Measurements from ENCODE around the gene KCNMA1.

The KCNMA1 gene

GRCh38 chr10:77605466-77605865 is 32.1 kb downstream of the KCNMA1 start:
- Histone ChIP-seq H3K9ac (ENCODE audit: low read depth in 1 of 2, low read length in 2 of 2) (no peak overlapping the region), H3K9me3 (ENCODE audit: control insufficient read depth in 2 of 2, low read length in 2 of 2) (no peaks in the 10 kb centered on the region), H3K4me3 (ENCODE audit: low read length in 2 of 2) (no peak overlapping the region), H3K27ac (ENCODE audit: low read depth in 2 of 2, low read length in 2 of 2) (peak overlapping the region; percentile 25 to 35), H3K4me1 (ENCODE audit: control insufficient read depth in 2 of 2, insufficient read depth in 2 of 2, low read length in 2 of 2) (peaks cover 25 to 44% of the 10 kb centered on the region in 2 donors), H3K36me3 (ENCODE audit: control insufficient read depth in 2 of 2, insufficient read depth in 2 of 2, low read length in 2 of 2) (no peaks in the 10 kb centered on the region), H3K27me3 (ENCODE audit: control insufficient read depth in 2 of 2, insufficient read depth in 2 of 2, low read length in 2 of 2) (no peaks in the 10 kb centered on the region)

DNA sequence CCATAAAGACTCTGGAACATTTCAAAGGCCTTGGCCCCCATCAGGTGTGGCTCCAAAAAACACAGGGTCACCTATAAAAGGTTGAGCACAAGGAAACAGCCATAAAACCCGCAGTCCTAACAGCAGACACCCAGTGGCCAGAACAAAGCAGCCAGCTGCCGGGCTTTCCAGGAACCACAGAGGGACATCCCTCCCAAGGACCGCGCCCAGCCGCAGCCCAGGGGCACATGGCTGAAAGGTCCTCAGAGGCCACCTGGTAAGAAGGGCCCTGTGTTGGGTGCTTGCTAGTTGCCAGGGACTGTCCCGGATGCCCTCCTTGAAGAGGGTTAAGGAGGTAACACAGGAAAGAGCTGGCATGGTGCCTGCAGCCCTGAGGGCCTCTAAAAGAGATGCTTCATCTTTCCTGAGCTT is 32.7 kb downstream of the KCNMA1 start:
- peaks cover 25 to 44% of the 10 kb centered on the region in 2 donors for H3K4me1 ChIP-seq (ENCODE audit: control insufficient read depth in 2 of 2, insufficient read depth in 2 of 2, low read length in 2 of 2)
- H3K27ac ChIP-seq (ENCODE audit: low read depth in 2 of 2, low read length in 2 of 2): peak overlapping the region; percentile 35 to 78
- no peaks in the 10 kb centered on the region for H3K36me3 ChIP-seq (ENCODE audit: control insufficient read depth in 2 of 2, insufficient read depth in 2 of 2, low read length in 2 of 2)
- H3K9ac ChIP-seq (ENCODE audit: low read depth in 1 of 2, low read length in 2 of 2): no peak overlapping the region
- H3K27me3 ChIP-seq (ENCODE audit: control insufficient read depth in 2 of 2, insufficient read depth in 2 of 2, low read length in 2 of 2): no peaks in the 10 kb centered on the region
- no peaks in the 10 kb centered on the region for H3K9me3 ChIP-seq (ENCODE audit: control insufficient read depth in 2 of 2, low read length in 2 of 2)
- H3K4me3 ChIP-seq (ENCODE audit: low read length in 2 of 2): no peak overlapping the region

DNA sequence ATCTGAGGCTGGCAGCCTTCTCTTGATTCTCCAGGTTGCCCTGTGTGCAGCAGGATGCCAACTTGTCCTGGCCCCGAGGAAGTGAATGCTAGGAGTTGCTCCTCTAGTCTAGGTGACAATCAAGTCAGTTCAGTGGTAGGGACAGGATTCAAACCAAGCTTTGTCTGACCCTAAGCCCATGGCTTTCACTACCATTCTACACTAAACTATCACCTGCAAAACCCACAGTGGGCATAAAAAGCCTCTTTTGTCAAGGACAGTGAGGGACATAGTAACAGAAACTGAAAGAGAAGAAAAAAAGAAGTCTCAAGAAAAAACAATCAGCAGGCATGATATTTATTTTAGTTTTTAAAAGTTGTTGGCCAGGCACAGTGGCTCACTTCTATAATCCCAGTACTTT is 33.5 kb downstream of the KCNMA1 start:
- peak overlapping the region; percentile 29 to 49 for H3K9ac ChIP-seq (ENCODE audit: low read depth in 1 of 2, low read length in 2 of 2)
- no peaks in the 10 kb centered on the region for H3K36me3 ChIP-seq (ENCODE audit: control insufficient read depth in 2 of 2, insufficient read depth in 2 of 2, low read length in 2 of 2)
- no peaks in the 10 kb centered on the region for H3K27me3 ChIP-seq (ENCODE audit: control insufficient read depth in 2 of 2, insufficient read depth in 2 of 2, low read length in 2 of 2)
- peaks cover 25 to 44% of the 10 kb centered on the region in 2 donors for H3K4me1 ChIP-seq (ENCODE audit: control insufficient read depth in 2 of 2, insufficient read depth in 2 of 2, low read length in 2 of 2)
- no peak overlapping the region for H3K4me3 ChIP-seq (ENCODE audit: low read length in 2 of 2)
- H3K9me3 ChIP-seq (ENCODE audit: control insufficient read depth in 2 of 2, low read length in 2 of 2): no peaks in the 10 kb centered on the region
- peak overlapping the region; percentile 78 to 81 for H3K27ac ChIP-seq (ENCODE audit: low read depth in 2 of 2, low read length in 2 of 2)

- no peak overlapping the region for H3K4me3 ChIP-seq (ENCODE audit: low read length in 2 of 2)
- no peaks in the 10 kb centered on the region for H3K9me3 ChIP-seq (ENCODE audit: control insufficient read depth in 2 of 2, low read length in 2 of 2)
- peak overlapping the region; percentile 78 to 81 for H3K27ac ChIP-seq (ENCODE audit: low read depth in 2 of 2, low read length in 2 of 2)
- H3K4me1 ChIP-seq (ENCODE audit: control insufficient read depth in 2 of 2, insufficient read depth in 2 of 2, low read length in 2 of 2): peaks cover 25 to 44% of the 10 kb centered on the region in 2 donors
- H3K9ac ChIP-seq (ENCODE audit: low read depth in 1 of 2, low read length in 2 of 2): peak overlapping the region; percentile 29 to 49
- H3K27me3 ChIP-seq (ENCODE audit: control insufficient read depth in 2 of 2, insufficient read depth in 2 of 2, low read length in 2 of 2): no peaks in the 10 kb centered on the region
- no peaks in the 10 kb centered on the region for H3K36me3 ChIP-seq (ENCODE audit: control insufficient read depth in 2 of 2, insufficient read depth in 2 of 2, low read length in 2 of 2)
Observed at GRCh38 chr10:77603534-77603927, 34.1 kb downstream of the KCNMA1 start.

DNA sequence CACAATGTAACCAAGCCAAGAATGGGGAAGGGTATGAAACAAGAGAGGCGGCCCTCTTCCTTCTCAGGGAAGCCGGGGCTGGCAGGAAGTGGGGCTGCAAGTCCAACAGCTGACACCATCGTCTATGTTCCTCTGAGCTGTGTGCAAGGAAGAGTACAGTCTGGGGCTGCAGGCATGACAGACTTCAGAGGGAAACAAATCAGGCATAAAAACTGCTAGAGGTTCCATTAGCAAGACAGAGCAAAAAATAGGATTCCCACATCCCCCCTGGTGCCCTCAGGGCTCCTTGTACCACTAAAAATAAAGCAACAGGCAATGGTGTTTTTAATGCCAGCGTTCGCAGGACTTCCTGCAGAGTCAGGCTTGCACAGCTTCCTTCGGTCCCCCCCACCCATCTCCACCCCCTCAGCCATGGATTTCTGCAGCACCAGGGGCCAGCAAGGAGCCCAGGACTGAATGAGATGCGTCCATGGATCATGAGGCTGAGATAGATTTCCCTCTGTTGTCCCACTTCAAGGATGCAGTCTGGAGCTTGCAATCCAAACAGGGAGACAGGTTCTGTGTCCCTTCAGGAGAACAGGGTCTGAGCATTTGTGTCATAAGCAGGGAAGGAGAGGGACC is 34.6 kb downstream of the KCNMA1 start:
- H3K27me3 ChIP-seq (ENCODE audit: control insufficient read depth in 2 of 2, insufficient read depth in 2 of 2, low read length in 2 of 2): no peaks in the 10 kb centered on the region
- H3K9me3 ChIP-seq (ENCODE audit: control insufficient read depth in 2 of 2, low read length in 2 of 2): no peaks in the 10 kb centered on the region
- peak overlapping the region; percentile 26 to 78 for H3K27ac ChIP-seq (ENCODE audit: low read depth in 2 of 2, low read length in 2 of 2)
- H3K4me3 ChIP-seq (ENCODE audit: low read length in 2 of 2): no peak overlapping the region
- H3K36me3 ChIP-seq (ENCODE audit: control insufficient read depth in 2 of 2, insufficient read depth in 2 of 2, low read length in 2 of 2): no peaks in the 10 kb centered on the region
- peaks cover 25 to 44% of the 10 kb centered on the region in 2 donors for H3K4me1 ChIP-seq (ENCODE audit: control insufficient read depth in 2 of 2, insufficient read depth in 2 of 2, low read length in 2 of 2)
- H3K9ac ChIP-seq (ENCODE audit: low read depth in 1 of 2, low read length in 2 of 2): no peak overlapping the region

DNA sequence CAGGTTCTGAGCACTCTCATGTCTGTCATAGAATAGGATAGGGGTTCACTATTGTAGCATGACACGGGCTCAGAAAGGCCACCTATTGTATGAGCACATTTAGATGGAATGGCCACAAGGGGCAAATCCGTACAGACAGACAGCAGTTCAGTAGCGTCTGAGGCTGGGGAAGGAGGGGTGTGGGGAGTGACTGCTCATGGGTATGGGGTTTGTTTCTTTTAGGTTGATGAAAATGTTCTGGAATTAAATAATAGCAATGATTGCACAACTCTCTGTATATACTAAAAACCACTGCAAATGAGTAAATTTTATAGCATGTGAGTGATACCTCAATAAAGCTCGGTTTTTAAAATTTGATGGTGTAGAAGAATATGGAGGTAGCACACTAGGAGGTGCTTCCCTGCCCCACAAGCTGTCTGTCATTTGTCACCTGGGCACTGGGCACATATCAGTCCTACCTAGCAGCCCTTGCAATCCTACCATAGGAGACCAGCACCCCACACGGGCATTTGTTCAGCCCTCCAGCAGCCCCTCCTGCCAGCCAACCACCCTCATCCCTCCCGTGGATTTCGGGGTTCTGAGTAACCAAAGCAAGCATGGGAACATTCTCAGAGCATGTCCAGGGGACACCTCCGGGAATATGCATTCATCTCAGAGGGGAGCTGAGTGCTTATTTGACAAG is 35.2 kb downstream of the KCNMA1 start:
- Histone ChIP-seq H3K27me3 (ENCODE audit: control insufficient read depth in 2 of 2, insufficient read depth in 2 of 2, low read length in 2 of 2) (no peaks in the 10 kb centered on the region), H3K4me3 (ENCODE audit: low read length in 2 of 2) (no peak overlapping the region), H3K4me1 (ENCODE audit: control insufficient read depth in 2 of 2, insufficient read depth in 2 of 2, low read length in 2 of 2) (peaks cover 25 to 44% of the 10 kb centered on the region in 2 donors), H3K36me3 (ENCODE audit: control insufficient read depth in 2 of 2, insufficient read depth in 2 of 2, low read length in 2 of 2) (no peaks in the 10 kb centered on the region), H3K27ac (ENCODE audit: low read depth in 2 of 2, low read length in 2 of 2) (peak overlapping the region in 1 of 2 donors; percentile 78), H3K9me3 (ENCODE audit: control insufficient read depth in 2 of 2, low read length in 2 of 2) (no peaks in the 10 kb centered on the region), H3K9ac (ENCODE audit: low read depth in 1 of 2, low read length in 2 of 2) (no peak overlapping the region)

- H3K4me1 ChIP-seq (ENCODE audit: control insufficient read depth in 2 of 2, insufficient read depth in 2 of 2, low read length in 2 of 2): peaks cover 25 to 41% of the 10 kb centered on the region in 2 donors
Observed at GRCh38 chr10:77601488-77601887, 36.1 kb downstream of the KCNMA1 start.

GRCh38 chr10:77600640-77601039 is 37.0 kb downstream of the KCNMA1 start:
- no peak overlapping the region for H3K9ac ChIP-seq (ENCODE audit: low read depth in 1 of 2, low read length in 2 of 2)
- H3K36me3 ChIP-seq (ENCODE audit: control insufficient read depth in 2 of 2, insufficient read depth in 2 of 2, low read length in 2 of 2): no peaks in the 10 kb centered on the region
- peaks cover 25 to 37% of the 10 kb centered on the region in 2 donors for H3K4me1 ChIP-seq (ENCODE audit: control insufficient read depth in 2 of 2, insufficient read depth in 2 of 2, low read length in 2 of 2)
- no peak overlapping the region for H3K27ac ChIP-seq (ENCODE audit: low read depth in 2 of 2, low read length in 2 of 2)
- no peaks in the 10 kb centered on the region for H3K27me3 ChIP-seq (ENCODE audit: control insufficient read depth in 2 of 2, insufficient read depth in 2 of 2, low read length in 2 of 2)
- H3K4me3 ChIP-seq (ENCODE audit: low read length in 2 of 2): no peak overlapping the region
- no peaks in the 10 kb centered on the region for H3K9me3 ChIP-seq (ENCODE audit: control insufficient read depth in 2 of 2, low read length in 2 of 2)

More at GRCh38 chr10:77601488-77601887, 36.1 kb downstream of the KCNMA1 start:
- Histone ChIP-seq H3K36me3 (ENCODE audit: control insufficient read depth in 2 of 2, insufficient read depth in 2 of 2, low read length in 2 of 2) (no peaks in the 10 kb centered on the region), H3K9ac (ENCODE audit: low read depth in 1 of 2, low read length in 2 of 2) (no peak overlapping the region), H3K4me3 (ENCODE audit: low read length in 2 of 2) (no peak overlapping the region), H3K27ac (ENCODE audit: low read depth in 2 of 2, low read length in 2 of 2) (peak overlapping the region in 1 of 2 donors; percentile 56), H3K27me3 (ENCODE audit: control insufficient read depth in 2 of 2, insufficient read depth in 2 of 2, low read length in 2 of 2) (no peaks in the 10 kb centered on the region), H3K9me3 (ENCODE audit: control insufficient read depth in 2 of 2, low read length in 2 of 2) (no peaks in the 10 kb centered on the region)

GRCh38 chr10:77599651-77600050 is 38.0 kb downstream of the KCNMA1 start:
- Histone ChIP-seq H3K36me3 (ENCODE audit: control insufficient read depth in 2 of 2, insufficient read depth in 2 of 2, low read length in 2 of 2) (no peaks in the 10 kb centered on the region), H3K27ac (ENCODE audit: low read depth in 2 of 2, low read length in 2 of 2) (no peak overlapping the region), H3K4me1 (ENCODE audit: control insufficient read depth in 2 of 2, insufficient read depth in 2 of 2, low read length in 2 of 2) (peaks cover 19 to 27% of the 10 kb centered on the region in 2 donors), H3K9ac (ENCODE audit: low read depth in 1 of 2, low read length in 2 of 2) (no peak overlapping the region), H3K9me3 (ENCODE audit: control insufficient read depth in 2 of 2, low read length in 2 of 2) (no peaks in the 10 kb centered on the region), H3K27me3 (ENCODE audit: control insufficient read depth in 2 of 2, insufficient read depth in 2 of 2, low read length in 2 of 2) (no peaks in the 10 kb centered on the region), H3K4me3 (ENCODE audit: low read length in 2 of 2) (no peak overlapping the region)

- Histone ChIP-seq H3K4me3 (ENCODE audit: low read length in 2 of 2) (no peak overlapping the region), H3K27ac (ENCODE audit: low read depth in 2 of 2, low read length in 2 of 2) (no peak overlapping the region), H3K4me1 (ENCODE audit: control insufficient read depth in 2 of 2, insufficient read depth in 2 of 2, low read length in 2 of 2) (peaks cover 10 to 20% of the 10 kb centered on the region in 2 donors), H3K27me3 (ENCODE audit: control insufficient read depth in 2 of 2, insufficient read depth in 2 of 2, low read length in 2 of 2) (no peaks in the 10 kb centered on the region), H3K36me3 (ENCODE audit: control insufficient read depth in 2 of 2, insufficient read depth in 2 of 2, low read length in 2 of 2) (no peaks in the 10 kb centered on the region), H3K9ac (ENCODE audit: low read depth in 1 of 2, low read length in 2 of 2) (no peak overlapping the region), H3K9me3 (ENCODE audit: control insufficient read depth in 2 of 2, low read length in 2 of 2) (no peaks in the 10 kb centered on the region)
Observed at GRCh38 chr10:77598606-77599005, 39.0 kb downstream of the KCNMA1 start.
